ENCODE results near the gene PRKG1.

The PRKG1 gene

DNA sequence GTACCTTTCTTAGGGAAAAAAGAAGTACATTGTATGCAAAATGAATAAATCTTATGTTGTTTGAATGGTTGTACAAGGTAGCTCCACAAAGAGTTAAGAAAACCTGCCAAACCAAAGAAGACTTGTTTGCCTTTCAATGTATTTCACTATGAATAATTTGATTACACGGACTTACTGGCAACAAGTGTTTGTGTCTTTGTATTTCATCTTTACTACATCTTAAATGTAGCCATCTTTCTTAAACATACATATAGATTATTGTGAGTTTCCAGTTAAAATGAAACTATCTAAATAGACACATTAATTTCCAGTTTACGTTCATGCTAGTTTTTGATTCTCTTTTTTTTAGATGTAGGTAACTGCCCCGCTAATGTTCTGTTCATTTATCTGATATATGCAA, 2.8 kb downstream of the PRKG1 start:
- no peak for DNase-seq

DNA sequence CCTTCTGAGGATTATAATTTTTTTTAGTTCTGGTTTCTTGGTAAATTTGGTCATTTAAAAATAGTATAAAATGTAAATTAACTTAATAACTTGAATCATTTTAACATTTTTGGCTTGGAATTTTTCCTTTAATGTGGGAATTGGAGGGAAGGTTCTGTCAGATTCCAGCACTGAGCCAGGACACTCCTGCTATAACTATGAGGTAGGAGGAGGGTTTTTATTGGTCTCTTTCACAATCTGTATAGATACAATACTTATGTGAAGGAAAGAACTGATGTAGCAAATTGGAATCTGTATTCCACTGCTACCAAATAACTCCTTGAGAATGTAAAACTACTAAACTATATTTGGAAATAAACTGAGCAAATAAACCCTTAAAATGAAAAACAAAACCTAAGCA, 3.2 kb downstream of the PRKG1 start:
- no peak for DNase-seq

DNA sequence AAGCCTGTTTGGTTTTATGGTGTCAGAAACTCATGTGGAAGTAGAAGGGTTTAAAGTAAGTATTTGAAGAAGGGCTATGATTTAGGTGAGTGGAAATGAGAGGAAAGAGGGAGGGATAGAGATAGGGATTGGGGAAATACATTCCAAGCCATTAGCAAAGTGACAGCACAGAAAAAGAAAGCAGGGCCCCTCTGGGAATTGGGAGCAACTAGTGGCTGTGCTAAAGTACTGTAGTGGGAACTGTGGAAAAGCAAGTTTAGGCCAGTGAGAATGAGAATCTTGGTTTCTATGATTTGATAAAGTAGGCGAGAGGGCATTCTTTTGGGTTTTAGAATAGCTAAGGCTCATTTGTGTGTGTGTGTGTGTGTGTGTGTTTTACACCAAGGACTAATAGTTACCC, 5.0 kb downstream of the PRKG1 start:
- DNase-seq: no peak

DNA sequence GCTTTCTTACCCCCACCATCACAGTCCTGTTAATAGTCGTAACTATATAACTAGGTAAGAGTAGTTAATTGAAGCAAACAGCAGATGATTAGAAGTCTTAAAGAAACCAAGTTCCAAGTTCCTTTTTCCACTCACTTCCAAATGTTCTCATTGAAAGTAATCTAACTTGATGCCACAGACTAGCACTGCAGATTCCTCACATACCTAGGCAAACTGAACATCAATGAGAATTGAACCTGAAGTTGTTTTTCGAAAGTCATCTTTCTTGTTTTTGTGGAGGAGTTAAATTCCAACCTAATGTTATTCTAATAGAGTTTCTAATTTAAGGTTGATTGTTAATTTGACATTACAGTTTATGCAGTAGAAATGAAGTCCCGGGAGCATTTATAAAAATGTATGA, 5.5 kb downstream of the PRKG1 start:
- DNase-seq: no peak

DNA sequence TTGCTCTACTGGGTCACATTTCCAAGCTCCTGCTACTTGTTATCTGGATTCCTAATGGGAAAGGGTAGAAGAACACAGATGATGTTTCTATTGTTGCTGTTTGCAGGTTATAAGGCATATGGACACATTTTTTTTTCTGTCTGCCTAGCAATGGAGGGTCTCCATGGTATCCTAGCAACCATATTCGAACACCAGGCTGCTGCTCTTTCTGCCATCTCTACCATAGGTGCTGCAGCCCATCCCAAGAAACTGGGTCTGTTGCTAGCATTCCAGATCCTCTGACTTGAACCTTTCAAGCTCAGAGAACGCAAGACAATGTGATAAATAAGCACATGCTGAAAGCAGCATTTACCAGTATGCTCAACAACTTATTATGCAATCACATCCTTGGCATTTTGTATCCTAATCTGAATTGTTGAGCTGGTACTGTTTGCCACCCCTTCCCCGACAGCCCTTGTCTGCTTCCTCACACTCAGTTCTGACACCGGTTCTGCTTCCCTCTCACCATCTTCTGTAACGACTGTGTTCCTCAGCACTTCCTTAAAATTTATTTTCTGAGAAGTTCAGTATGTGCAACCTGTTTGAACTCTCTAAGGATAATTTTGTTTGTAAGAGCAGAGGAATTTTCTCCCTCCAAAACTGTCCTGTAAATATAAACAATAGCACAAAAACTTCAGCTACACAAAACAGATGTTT, 6.2 kb downstream of the PRKG1 start:
- DNase-seq: no peak

DNA sequence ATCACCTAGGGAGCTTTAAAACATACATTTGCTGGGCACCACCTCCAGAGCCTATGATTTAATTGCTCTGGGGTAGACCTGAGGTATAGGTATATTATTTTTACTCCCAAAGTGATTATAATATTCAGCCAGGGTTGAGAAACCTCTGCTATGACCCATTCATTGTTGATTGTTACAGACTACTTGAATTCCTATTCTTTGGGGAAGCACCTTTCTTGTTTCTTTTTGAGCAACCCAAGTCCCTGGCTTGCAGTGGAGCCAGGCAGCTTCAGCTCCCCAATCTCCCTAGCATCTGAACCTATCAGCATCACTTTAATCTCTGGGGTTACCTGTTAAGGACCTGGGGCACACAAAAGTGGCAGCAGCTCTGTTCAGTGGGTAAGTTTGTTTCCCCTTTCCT, 8.6 kb downstream of the PRKG1 start:
- DNase-seq: no peak

DNA sequence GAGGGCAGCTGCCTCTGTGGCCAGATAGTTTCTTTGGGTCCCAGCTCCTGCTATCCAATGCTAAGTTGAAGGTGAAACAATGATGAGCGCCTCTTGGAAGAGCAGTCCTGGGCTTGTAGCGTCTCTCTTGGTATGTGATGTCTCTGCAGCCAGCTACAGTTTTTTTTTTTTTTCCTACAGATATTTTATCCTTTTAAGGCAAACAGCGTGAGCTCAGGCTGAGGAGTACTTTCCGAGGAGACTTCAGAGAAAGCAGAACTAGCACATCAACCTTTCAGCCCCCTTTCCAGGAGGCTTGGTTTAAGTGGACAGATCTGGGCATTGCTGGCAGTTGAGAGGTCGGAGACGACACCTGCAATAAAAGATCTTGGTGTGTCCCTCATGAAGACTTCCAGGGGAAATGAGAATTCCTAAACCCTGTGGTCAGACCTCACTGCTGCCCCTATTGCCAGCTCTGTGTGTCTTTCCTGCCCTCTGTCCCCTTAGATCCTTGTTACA, 9.1 kb downstream of the PRKG1 start:
- DNase-seq: no peak

DNA sequence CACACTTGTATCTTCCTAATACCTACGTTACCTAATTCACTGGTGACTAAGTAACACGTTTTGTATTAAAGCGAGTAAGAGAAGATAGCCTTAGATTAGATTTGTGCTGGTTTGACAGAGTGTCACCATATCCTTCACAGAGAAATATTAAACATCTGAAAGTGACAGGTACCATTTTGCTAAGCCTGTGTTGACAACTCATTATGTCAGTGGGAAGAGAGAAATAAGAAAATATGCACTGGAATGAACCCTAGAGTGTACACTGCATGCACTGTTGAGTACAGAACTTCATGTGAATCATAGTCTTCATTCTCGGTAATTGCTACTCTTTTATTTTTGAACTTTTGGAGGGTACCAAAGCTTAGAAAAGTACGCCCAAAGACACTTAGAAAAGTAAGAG, 10.9 kb downstream of the PRKG1 start:
- DNase-seq: no peak

DNA sequence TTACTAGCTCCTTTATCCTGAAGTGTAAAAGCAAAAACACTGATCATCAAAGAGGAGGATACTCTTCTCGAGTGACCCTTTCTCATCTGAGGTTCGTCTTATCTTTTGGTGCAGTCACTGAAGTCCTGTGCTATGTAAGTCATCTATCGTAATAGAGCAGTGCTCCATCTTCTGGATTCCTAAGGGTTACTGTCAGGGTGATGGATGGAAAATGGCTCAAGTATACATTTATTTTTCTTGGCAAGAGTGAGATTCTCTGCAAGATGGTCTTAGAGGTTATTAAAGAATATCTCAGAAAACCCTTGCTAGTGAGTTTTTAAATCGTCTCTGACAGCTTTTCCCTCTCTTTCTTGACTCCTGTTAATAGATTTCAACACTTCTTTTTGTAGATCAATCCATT, 12.4 kb downstream of the PRKG1 start:
- no peak for DNase-seq

DNA sequence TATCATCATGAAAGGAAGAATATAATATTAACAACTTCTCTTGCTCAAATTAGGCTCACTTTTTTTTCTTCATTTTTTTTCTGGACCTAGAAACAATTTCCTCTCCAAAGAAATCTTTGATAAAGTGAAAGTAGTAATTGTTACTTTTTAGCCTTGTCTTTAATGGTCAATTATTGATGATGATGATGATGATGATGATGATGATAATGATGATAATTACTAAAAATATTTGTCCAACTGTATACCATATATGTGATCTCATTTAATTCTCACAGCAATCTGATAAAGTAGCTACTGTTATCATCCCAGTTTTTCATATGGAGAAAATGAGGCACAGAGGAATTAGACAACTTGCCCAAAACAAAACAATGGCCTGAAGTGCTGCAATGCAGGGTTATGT, 12.8 kb downstream of the PRKG1 start:
- no peak for DNase-seq

DNA sequence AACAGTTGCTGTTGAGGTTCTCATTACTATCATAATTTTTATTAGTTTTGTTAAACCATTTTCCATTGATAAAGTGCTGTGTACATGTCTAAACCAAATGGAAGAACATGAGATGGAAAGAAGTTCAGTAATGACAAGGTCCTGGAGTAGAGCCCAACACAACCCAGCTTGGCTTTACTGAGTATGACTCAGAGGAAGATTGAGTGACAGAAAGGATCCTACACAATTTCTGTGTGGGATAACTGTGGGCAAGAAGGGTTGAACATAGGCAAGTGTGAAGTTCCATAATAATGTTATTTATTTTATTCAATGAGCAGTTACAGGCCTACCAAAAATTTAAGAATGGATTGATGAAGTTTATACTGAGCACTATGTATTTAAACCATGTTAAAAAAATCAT, 15.9 kb downstream of the PRKG1 start:
- no peak for DNase-seq

DNA sequence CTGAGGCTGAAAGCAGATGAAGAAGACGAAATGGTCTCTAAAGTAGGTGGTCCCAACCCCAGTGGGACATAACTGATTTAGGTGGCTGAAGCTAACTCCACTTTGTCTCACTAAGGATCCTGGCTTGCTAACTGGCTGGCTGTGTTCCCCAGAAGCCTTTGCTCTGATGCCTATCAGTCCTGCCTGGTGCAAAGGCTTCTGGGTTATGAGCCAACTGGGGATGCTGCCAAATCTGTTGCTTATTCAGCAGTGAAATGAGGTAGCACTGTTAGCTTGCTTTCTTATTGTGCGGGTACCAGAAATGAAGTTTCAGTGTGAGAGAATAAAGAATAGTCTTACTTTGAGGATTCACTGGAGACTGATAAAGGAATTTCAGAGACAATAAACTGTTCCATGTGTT, 18.1 kb downstream of the PRKG1 start:
- no peak for DNase-seq

DNA sequence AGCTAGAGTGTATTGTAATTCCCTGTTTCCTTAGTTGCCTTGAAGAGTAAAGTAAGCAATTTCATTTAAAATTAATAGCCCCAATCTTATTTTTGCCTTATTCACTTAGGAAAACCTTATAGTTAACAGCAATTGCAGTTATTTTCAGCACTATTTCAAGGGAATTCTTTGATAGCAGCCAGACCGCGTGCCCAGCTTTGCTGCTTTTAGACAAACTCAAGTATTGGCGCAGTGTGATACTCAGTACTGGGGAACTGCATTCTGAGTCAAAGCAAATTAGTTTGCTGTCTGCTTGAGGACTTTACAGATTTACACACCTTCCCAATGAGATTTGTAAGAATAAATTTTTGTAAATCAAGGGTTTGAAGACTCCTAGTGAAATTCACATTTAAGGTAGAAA, 21.2 kb downstream of the PRKG1 start:
- no peak for DNase-seq

DNA sequence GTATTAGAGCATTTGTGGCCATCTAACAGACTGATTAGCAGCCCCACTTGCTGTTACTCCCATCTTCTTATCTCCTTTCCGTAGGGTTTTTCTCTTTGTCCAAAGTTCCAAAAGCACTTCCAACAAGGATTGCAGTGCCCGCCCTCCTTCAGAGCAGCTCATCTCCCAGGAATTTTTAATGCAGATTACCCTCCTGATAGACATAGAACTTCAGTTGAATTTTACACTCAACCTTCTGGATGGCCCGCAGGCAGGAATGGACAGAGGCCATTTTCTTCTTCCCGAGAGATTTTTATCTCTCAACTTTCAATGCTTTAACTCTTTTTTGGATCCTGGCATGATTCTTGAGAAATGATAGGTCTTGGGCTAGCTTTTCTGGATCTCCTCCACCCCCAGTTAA, 23.3 kb downstream of the PRKG1 start:
- no peak for DNase-seq

DNA sequence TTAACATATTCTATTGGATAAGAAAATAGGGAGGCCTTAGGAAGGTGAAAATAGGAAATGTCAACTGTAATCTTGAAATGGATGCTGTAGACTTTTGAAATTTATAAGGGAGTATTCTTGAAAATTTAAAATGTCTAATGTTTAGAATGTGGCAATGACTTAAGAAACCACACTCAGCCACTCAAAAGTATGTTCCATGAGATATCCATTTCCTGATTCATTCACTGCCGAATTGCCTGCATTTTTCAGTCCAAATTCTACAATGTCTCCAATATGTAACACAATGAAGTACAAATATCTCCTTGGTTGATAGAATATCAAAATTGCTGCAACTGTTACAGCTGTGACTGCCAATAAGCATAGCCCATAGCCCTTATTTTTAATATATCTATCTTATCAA, 25.9 kb downstream of the PRKG1 start:
- no peak for DNase-seq

DNA sequence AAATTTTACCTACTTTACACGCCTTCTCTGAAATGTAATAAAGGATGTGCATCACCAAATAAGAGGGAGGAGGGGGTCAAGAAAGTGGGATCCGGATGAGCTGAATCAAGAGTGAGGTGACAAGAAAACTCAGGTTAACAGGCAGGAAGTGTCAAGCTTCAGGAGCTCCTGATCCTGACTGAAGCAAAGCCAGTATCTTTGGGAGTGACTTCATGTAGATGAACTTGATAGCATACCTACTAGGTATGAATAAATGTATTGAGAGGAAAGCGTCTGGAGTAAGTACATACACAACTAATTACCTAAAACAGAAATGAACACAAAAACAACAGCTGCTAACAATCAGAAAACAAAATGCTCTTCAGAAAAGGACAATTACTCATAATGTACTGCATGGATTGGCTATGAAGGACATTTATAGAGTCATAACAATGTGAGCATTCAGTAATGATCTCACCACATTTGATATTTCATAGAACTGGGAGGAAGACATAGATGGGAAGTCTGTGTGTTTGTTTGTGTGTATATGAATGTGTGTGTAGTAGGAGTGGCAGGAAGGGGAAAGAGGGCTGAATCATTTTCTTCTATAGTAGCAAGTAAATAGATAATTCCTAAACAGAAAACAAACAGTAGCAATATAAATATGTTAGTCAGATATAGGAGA, 29.4 kb downstream of the PRKG1 start:
- DNase-seq: no peak

DNA sequence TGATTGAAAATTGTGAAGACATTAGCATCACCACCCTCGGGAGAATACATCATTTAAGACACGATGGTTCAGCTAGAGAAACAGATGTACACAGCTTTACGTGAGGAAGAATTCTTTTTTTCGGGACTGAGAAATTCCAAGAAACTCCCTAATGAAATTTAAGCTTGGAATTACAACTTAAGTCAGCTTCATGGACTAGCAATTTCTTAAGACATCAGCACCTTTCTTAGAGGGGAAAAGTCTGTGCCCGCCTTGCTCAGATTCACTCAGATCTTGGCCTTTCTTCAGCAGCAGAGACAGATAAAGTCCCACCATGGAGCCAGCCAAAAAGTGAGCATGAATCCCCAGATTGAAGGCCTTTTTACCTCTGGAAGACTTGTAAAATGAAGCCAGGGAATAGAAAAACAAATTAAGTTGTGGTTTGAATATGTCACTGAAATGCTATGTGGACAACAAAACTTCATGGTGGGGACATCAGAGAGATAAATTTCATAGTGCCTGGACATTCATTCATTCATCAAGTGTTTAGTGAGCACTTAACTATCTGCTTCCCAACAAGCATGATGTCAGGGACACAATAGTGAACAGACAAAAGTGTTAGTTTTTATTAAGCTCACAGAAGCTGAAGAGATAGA, 32.1 kb downstream of the PRKG1 start:
- DNase-seq: no peak

DNA sequence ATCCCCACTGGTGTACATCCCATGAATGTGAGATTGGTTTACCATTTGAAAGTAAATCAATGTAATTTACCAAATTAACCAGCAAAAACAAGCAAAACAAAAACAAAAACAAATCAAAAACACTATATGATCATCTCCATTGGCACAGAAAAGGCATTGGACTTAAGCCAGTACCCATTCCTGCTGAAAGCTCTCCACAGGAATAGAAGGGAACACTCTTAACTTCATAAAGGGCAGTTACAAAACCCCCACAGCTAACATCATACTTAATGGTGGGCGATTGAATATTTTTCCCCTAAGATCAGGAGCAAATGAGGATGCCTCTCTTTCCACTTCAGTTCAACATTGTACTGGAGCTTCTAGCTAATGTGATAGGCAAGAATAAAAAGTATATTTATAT, 34.1 kb downstream of the PRKG1 start:
- no peak for DNase-seq

DNA sequence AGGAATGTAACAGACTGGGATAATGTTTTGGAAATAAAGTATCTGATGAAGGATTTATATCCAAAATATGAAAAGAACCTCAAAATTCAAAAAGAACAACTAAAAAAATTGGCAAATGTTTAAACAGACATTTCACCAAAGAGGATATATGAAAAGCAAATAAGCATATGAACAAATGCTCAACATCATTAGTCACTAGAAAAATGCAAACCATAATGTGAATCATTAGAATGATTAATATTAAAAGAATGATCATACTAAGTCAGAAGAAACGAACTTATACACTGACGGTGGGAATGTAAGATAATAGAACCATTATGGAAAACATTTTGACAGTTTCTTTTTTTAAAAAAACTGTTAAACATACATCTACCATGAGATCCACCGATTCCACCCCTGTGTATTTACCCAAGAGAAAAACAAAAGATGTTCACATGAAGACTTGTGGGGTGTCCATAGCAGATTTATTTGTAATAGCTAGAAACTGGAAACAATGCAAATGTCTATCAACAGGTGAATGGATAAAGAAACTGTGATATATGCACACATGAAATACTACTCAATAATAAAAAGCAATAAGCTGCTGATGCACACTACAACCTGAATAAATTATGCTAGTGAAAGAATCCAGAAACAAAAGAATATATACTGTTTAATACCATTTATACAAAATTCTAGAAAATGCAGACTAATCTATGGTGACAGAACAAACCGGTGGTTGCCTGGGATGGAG, 35.7 kb downstream of the PRKG1 start:
- no peak for DNase-seq

DNA sequence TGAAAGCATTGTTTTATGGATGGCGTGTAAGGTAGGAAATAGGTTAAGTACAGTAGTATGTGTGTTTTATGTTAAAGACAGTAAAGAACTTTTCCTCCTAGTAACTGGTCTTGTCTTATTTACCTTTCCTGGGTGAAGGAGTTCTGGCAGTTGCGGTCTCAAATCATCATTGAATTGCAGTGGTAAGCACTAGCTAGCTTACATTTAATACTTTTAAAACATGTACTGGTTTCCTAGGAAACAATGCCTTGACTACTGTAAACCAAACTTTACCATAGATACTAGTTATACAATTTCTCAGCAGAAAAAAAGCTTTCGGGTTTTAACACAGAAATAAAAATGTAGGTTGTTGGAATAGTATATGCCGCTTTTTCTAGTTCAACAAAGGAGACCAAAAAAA, 37.7 kb downstream of the PRKG1 start:
- DNase-seq: no peak

DNA sequence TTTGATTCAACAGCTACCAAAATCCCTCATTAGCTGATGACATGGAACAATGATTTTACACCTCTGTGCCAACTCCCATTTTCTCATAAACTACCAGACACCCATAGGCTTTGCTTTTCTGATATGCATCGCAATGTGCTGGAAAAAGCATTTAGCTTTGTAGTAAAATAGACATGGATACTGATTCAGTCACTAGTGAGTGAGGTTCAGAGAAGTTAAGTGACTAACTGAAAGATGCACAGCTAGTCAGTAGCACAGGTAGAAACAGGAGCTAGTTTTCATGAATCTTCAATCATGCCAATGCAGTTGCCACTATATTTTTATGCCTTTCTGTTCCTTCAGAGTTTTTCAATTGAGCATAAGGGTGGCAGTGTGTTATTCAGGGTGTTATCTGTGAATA, 38.7 kb downstream of the PRKG1 start:
- no peak for DNase-seq

DNA sequence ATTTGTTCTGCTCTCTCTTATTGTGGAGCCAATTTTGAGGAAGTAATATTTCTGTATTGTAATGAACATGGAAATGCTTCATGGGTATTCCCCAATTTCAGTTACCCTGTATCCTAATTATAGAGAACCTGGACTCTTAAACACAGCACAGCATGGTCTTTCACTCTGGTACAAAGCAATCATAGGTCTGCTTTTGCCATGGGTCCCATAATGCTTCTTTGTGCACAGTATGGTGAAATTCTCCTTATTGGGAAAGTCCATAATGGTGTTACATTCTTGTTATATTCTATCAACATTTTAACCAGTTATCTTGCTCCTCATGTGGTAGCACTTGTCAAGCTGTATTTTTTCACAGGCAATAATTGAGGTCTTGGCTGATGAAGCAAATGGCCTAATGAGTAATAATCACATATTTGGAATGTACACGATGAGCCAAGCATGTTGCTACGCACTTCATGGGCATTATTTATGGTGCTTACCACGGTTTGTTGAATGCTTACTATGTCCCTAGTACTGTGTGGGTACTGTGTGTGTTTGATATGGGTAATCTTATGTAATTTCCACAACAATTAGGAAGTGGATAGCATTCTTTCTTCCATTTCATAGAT, 42.9 kb downstream of the PRKG1 start:
- no peak for DNase-seq

DNA sequence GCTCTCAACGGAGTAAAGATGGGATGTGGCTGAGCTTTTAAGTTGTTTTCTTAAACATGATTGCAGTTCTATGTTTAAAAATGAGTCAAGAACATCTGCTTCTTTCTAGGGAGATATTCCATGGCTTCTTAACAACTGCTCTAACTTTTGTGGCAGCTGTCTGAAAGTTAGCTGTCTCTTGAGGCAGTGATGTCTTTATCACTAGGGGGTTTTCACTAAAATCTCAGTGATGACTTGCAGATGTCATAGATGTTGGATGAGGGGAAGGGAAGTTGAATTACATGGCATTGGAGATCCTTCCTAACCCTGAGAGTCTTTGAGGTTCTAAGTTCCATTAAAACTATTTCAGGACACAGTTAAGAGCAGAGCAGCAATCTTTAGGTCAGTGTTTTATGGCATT, 43.5 kb downstream of the PRKG1 start:
- no peak for DNase-seq
